Ishikawa (cell line): ENCODE measurements around the gene OR51T1.

Experiments used
- EGR1 ChIP-seq: IDR thresholded peaks from 2 replicates; pipeline ENCODE4 v1.6.1; 2012
- EP300 ChIP-seq: IDR thresholded peaks from 2 replicates; pipeline ENCODE4 v1.6.1; 2012; ENCODE audit warnings: borderline replicate concordance
- NFIC ChIP-seq: IDR thresholded peaks from 2 replicates; pipeline ENCODE4 v1.6.1; 2012
- TF ChIP-seq, protein P1 (sequence below): IDR thresholded peaks from 2 replicates; pipeline ENCODE4 v1.6.1; 2012
- TF ChIP-seq, protein P2 (sequence below): IDR thresholded peaks from 2 replicates; pipeline ENCODE4 v1.6.1; 2012; ENCODE audit warnings: low read depth, mild to moderate bottlenecking

DNA sequence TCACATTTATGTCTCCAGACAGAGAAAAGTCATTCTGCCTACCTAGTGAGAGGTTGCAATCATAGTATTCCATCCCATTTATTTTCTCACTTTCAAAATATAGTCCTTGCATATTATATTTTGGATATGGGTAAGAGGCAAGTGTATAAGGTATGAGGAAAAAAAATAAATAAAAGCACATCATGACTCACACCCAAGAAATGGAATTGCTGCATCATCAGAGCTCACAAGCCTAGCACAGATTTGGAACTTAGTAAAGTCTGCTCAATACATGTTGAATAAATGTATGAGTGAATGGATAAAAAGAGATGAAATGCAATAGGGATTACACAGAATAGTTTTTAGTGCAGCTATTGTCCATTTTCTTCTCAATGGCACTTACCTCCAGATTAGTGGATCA is 44.9 kb downstream of the OR51T1 start:
- no peak for TF ChIP-seq EP300
- TF ChIP-seq, protein P1, sequence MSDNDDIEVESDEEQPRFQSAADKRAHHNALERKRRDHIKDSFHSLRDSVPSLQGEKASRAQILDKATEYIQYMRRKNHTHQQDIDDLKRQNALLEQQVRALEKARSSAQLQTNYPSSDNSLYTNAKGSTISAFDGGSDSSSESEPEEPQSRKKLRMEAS, result no peak
- TF ChIP-seq, protein P2, sequence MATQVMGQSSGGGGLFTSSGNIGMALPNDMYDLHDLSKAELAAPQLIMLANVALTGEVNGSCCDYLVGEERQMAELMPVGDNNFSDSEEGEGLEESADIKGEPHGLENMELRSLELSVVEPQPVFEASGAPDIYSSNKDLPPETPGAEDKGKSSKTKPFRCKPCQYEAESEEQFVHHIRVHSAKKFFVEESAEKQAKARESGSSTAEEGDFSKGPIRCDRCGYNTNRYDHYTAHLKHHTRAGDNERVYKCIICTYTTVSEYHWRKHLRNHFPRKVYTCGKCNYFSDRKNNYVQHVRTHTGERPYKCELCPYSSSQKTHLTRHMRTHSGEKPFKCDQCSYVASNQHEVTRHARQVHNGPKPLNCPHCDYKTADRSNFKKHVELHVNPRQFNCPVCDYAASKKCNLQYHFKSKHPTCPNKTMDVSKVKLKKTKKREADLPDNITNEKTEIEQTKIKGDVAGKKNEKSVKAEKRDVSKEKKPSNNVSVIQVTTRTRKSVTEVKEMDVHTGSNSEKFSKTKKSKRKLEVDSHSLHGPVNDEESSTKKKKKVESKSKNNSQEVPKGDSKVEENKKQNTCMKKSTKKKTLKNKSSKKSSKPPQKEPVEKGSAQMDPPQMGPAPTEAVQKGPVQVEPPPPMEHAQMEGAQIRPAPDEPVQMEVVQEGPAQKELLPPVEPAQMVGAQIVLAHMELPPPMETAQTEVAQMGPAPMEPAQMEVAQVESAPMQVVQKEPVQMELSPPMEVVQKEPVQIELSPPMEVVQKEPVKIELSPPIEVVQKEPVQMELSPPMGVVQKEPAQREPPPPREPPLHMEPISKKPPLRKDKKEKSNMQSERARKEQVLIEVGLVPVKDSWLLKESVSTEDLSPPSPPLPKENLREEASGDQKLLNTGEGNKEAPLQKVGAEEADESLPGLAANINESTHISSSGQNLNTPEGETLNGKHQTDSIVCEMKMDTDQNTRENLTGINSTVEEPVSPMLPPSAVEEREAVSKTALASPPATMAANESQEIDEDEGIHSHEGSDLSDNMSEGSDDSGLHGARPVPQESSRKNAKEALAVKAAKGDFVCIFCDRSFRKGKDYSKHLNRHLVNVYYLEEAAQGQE, result no peak
- TF ChIP-seq NFIC, result no peak
- TF ChIP-seq EGR1, result no peak
